Measurements from ENCODE around the gene MBNL1.

Gene MBNL1

GRCh38 chr3:152444029-152444641 lies 175.4 kb downstream of the MBNL1 start:
- H3K9ac ChIP-seq (ENCODE audit: low read length) = peak overlapping the region; percentile 48
- peaks cover 38% of the 10 kb centered on the region for H3K36me3 ChIP-seq (ENCODE audit: control insufficient read depth, insufficient read depth, low read length, severe bottlenecking)
- H3K27me3 ChIP-seq (replicated peaks; ENCODE audit: control insufficient read depth, insufficient read depth, low read length) = no peaks in the 10 kb centered on the region
- peak; percentile 83 for DNase-seq (ENCODE audit: low read depth)
- no peak overlapping the region for H3K4me3 ChIP-seq (ENCODE audit: low read length)
- peaks cover 32% of the 10 kb centered on the region for H3K4me1 ChIP-seq (ENCODE audit: control insufficient read depth, insufficient read depth, low read length)
- no peaks in the 10 kb centered on the region for H3K9me3 ChIP-seq (ENCODE audit: control insufficient read depth, low read length)

GRCh38 chr3:152445212-152445611 lies 176.5 kb downstream of the MBNL1 start:
- peaks cover 32% of the 10 kb centered on the region for H3K4me1 ChIP-seq (ENCODE audit: control insufficient read depth, insufficient read depth, low read length)
- H3K9ac ChIP-seq (ENCODE audit: low read length) = peak overlapping the region; percentile 48
- no peak overlapping the region for H3K4me3 ChIP-seq (ENCODE audit: low read length)
- no peaks in the 10 kb centered on the region for H3K27me3 ChIP-seq (replicated peaks; ENCODE audit: control insufficient read depth, insufficient read depth, low read length)
- peaks cover 38% of the 10 kb centered on the region for H3K36me3 ChIP-seq (ENCODE audit: control insufficient read depth, insufficient read depth, low read length, severe bottlenecking)
- H3K9me3 ChIP-seq (ENCODE audit: control insufficient read depth, low read length) = no peaks in the 10 kb centered on the region
- DNase-seq (ENCODE audit: low read depth) = no peak

- H3K27me3 ChIP-seq (replicated peaks; ENCODE audit: control insufficient read depth, insufficient read depth, low read length) = no peaks in the 10 kb centered on the region
- DNase-seq (ENCODE audit: low read depth) = no peak
- H3K9ac ChIP-seq (ENCODE audit: low read length) = peak overlapping the region; percentile 6
- H3K4me1 ChIP-seq (ENCODE audit: control insufficient read depth, insufficient read depth, low read length) = peaks cover 32% of the 10 kb centered on the region
- H3K36me3 ChIP-seq (ENCODE audit: control insufficient read depth, insufficient read depth, low read length, severe bottlenecking) = peaks cover 47% of the 10 kb centered on the region
- H3K9me3 ChIP-seq (ENCODE audit: control insufficient read depth, low read length) = no peaks in the 10 kb centered on the region
- H3K4me3 ChIP-seq (ENCODE audit: low read length) = no peak overlapping the region
Observed at GRCh38 chr3:152446495-152446894, 177.8 kb downstream of the MBNL1 start.

- Histone ChIP-seq H3K9me3 (ENCODE audit: control insufficient read depth, low read length) (no peaks in the 10 kb centered on the region), H3K27me3 (replicated peaks; ENCODE audit: control insufficient read depth, insufficient read depth, low read length) (no peaks in the 10 kb centered on the region), H3K4me1 (ENCODE audit: control insufficient read depth, insufficient read depth, low read length) (peaks cover 30% of the 10 kb centered on the region), H3K9ac (ENCODE audit: low read length) (no peak overlapping the region), H3K36me3 (ENCODE audit: control insufficient read depth, insufficient read depth, low read length, severe bottlenecking) (peaks cover 53% of the 10 kb centered on the region), H3K4me3 (ENCODE audit: low read length) (no peak overlapping the region)
- no peak for DNase-seq (ENCODE audit: low read depth)
Observed at GRCh38 chr3:152447511-152447910, 178.8 kb downstream of the MBNL1 start.

- Histone ChIP-seq H3K36me3 (ENCODE audit: control insufficient read depth, insufficient read depth, low read length, severe bottlenecking) (peaks cover 58% of the 10 kb centered on the region), H3K27me3 (replicated peaks; ENCODE audit: control insufficient read depth, insufficient read depth, low read length) (no peaks in the 10 kb centered on the region), H3K9me3 (ENCODE audit: control insufficient read depth, low read length) (no peaks in the 10 kb centered on the region), H3K9ac (ENCODE audit: low read length) (no peak overlapping the region), H3K4me3 (ENCODE audit: low read length) (no peak overlapping the region), H3K4me1 (ENCODE audit: control insufficient read depth, insufficient read depth, low read length) (peaks cover 25% of the 10 kb centered on the region)
- no peak for DNase-seq (ENCODE audit: low read depth)
Observed at GRCh38 chr3:152448091-152448490, 179.4 kb downstream of the MBNL1 start.

GRCh38 chr3:152452318-152452717 lies 183.6 kb downstream of the MBNL1 start:
- no peaks in the 10 kb centered on the region for H3K9me3 ChIP-seq (ENCODE audit: control insufficient read depth, low read length)
- H3K9ac ChIP-seq (ENCODE audit: low read length) = no peak overlapping the region
- H3K4me3 ChIP-seq (ENCODE audit: low read length) = no peak overlapping the region
- H3K36me3 ChIP-seq (ENCODE audit: control insufficient read depth, insufficient read depth, low read length, severe bottlenecking) = peaks cover 60% of the 10 kb centered on the region
- no peaks in the 10 kb centered on the region for H3K27me3 ChIP-seq (replicated peaks; ENCODE audit: control insufficient read depth, insufficient read depth, low read length)
- peaks cover 8% of the 10 kb centered on the region for H3K4me1 ChIP-seq (ENCODE audit: control insufficient read depth, insufficient read depth, low read length)
- DNase-seq (ENCODE audit: low read depth) = no peak

- no peak for DNase-seq (ENCODE audit: low read depth)
- H3K4me3 ChIP-seq (ENCODE audit: low read length) = no peak overlapping the region
- no peaks in the 10 kb centered on the region for H3K27me3 ChIP-seq (replicated peaks; ENCODE audit: control insufficient read depth, insufficient read depth, low read length)
- peaks cover 3% of the 10 kb centered on the region for H3K4me1 ChIP-seq (ENCODE audit: control insufficient read depth, insufficient read depth, low read length)
- H3K9ac ChIP-seq (ENCODE audit: low read length) = no peak overlapping the region
- no peaks in the 10 kb centered on the region for H3K9me3 ChIP-seq (ENCODE audit: control insufficient read depth, low read length)
- H3K36me3 ChIP-seq (ENCODE audit: control insufficient read depth, insufficient read depth, low read length, severe bottlenecking) = peaks cover 69% of the 10 kb centered on the region
Observed at GRCh38 chr3:152454076-152454875, 185.5 kb downstream of the MBNL1 start.

- no peak for DNase-seq (ENCODE audit: low read depth)
- H3K9me3 ChIP-seq (ENCODE audit: control insufficient read depth, low read length) = no peaks in the 10 kb centered on the region
- no peaks in the 10 kb centered on the region for H3K27me3 ChIP-seq (replicated peaks; ENCODE audit: control insufficient read depth, insufficient read depth, low read length)
- H3K4me1 ChIP-seq (ENCODE audit: control insufficient read depth, insufficient read depth, low read length) = peaks cover 8% of the 10 kb centered on the region
- H3K36me3 ChIP-seq (ENCODE audit: control insufficient read depth, insufficient read depth, low read length, severe bottlenecking) = peaks cover 73% of the 10 kb centered on the region
- no peak overlapping the region for H3K9ac ChIP-seq (ENCODE audit: low read length)
- no peak overlapping the region for H3K4me3 ChIP-seq (ENCODE audit: low read length)
Observed at GRCh38 chr3:152455989-152456388, 187.3 kb downstream of the MBNL1 start.

GRCh38 chr3:152457500-152458375 lies 189.0 kb downstream of the MBNL1 start:
- Histone ChIP-seq H3K9me3 (ENCODE audit: control insufficient read depth, low read length) (no peaks in the 10 kb centered on the region), H3K4me3 (ENCODE audit: low read length) (no peak overlapping the region), H3K9ac (ENCODE audit: low read length) (no peak overlapping the region), H3K27me3 (replicated peaks; ENCODE audit: control insufficient read depth, insufficient read depth, low read length) (no peaks in the 10 kb centered on the region), H3K4me1 (ENCODE audit: control insufficient read depth, insufficient read depth, low read length) (peaks cover 19% of the 10 kb centered on the region), H3K36me3 (ENCODE audit: control insufficient read depth, insufficient read depth, low read length, severe bottlenecking) (peaks cover 64% of the 10 kb centered on the region)
- no peak for DNase-seq (ENCODE audit: low read depth)

- H3K36me3 ChIP-seq (ENCODE audit: control insufficient read depth, insufficient read depth, low read length, severe bottlenecking) = peaks cover 64% of the 10 kb centered on the region
- H3K4me3 ChIP-seq (ENCODE audit: low read length) = no peak overlapping the region
- no peaks in the 10 kb centered on the region for H3K27me3 ChIP-seq (replicated peaks; ENCODE audit: control insufficient read depth, insufficient read depth, low read length)
- H3K9me3 ChIP-seq (ENCODE audit: control insufficient read depth, low read length) = no peaks in the 10 kb centered on the region
- peaks cover 24% of the 10 kb centered on the region for H3K4me1 ChIP-seq (ENCODE audit: control insufficient read depth, insufficient read depth, low read length)
- H3K9ac ChIP-seq (ENCODE audit: low read length) = no peak overlapping the region
- no peak for DNase-seq (ENCODE audit: low read depth)
Observed at GRCh38 chr3:152458376-152459117, 189.8 kb downstream of the MBNL1 start.

Measured in adipocyte (in vitro differentiated cells).